WTC11 (cell line): ENCODE data around the gene ANKRD1. TPM values are rescaled to one million over a fixed set of nuclear protein-coding genes. Genes with fewer than 3 reads are reported as not detected.
A peak's percentile ranks its signal among the peaks of the same experiment; 100 is the strongest.

ENCODE experiments used
- ATAC-seq: fragments of 200-7000 bp; cut with Tn5 transposase; 2 replicates; pipeline ENCODE4 v1.10.0; 2021; ENCODE audit warnings: mild to moderate bottlenecking, moderate library complexity
- CTCF ChIA-PET: fragments of 300-600 bp; sonication (Branson Sonifier 250); formaldehyde crosslinking; loops from one replicate; lab custom pipeline; 2021; ENCODE audit warnings: antibody characterized with exemption; lab: Charles Lee
- POLR2A ChIA-PET: fragments of 350-600 bp; sonication (Branson Sonifier 250); formaldehyde crosslinking; loops from one replicate; lab custom pipeline; 2021; ENCODE audit warnings: antibody characterized with exemption; lab: Charles Lee
- DNase-seq: peaks from one replicate; pipeline ENCODE4 v3.0.0; 2021; ENCODE audit warnings: low spot score
- H3K27ac Mint-ChIP-seq: 2 replicates; pipeline ENCODE4 v1.8.0; 2021; ENCODE audit warnings: mixed read lengths
- H3K27me3 Mint-ChIP-seq: 2 replicates; pipeline ENCODE4 v1.8.0; 2021; ENCODE audit warnings: low read depth, mild to moderate bottlenecking, moderate library complexity, mixed read lengths
- H3K36me3 Mint-ChIP-seq: 2 replicates; pipeline ENCODE4 v1.8.0; 2021; ENCODE audit warnings: mixed read lengths
- H3K4me1 Mint-ChIP-seq: 2 replicates; pipeline ENCODE4 v1.8.0; 2022; ENCODE audit warnings: mixed read lengths
- H3K4me3 Mint-ChIP-seq: 2 replicates; pipeline ENCODE4 v1.8.0; 2021; ENCODE audit warnings: mild to moderate bottlenecking, moderate library complexity, mixed read lengths
- H3K9me3 Mint-ChIP-seq: 2 replicates; pipeline ENCODE4 v1.8.0; 2021; ENCODE audit warnings: mixed read lengths
- CREB1 ChIP-seq: sonication (generic); formaldehyde crosslinking; IDR thresholded peaks from 2 replicates; pipeline ENCODE4 v1.8.0; 2023; ENCODE audit warnings: mild to moderate bottlenecking, missing genetic modification reagents
- CREM ChIP-seq: sonication (generic); formaldehyde crosslinking; IDR thresholded peaks from 2 replicates; pipeline ENCODE4 v1.8.1; 2022; ENCODE audit warnings: mild to moderate bottlenecking, missing genetic modification reagents, moderate library complexity
- E2F1 ChIP-seq: sonication (generic); formaldehyde crosslinking; IDR thresholded peaks from 2 replicates; pipeline ENCODE4 v1.8.0; 2022; ENCODE audit warnings: mild to moderate bottlenecking, missing genetic modification reagents
- FOXK1 ChIP-seq: sonication (generic); formaldehyde crosslinking; IDR thresholded peaks from 2 replicates; pipeline ENCODE4 v1.8.0; 2022; ENCODE audit warnings: mild to moderate bottlenecking, moderate library complexity, missing genetic modification reagents
- GRHL2 ChIP-seq: fragments of 250-450 bp; sonication (Bioruptor Pico); IDR thresholded peaks from 2 replicates; pipeline ENCODE4 v1.8.0; 2022; ENCODE audit warnings: mild to moderate bottlenecking, moderate library complexity; ENCODE audit not compliant: insufficient replicate concordance, severe bottlenecking
- GTF2I ChIP-seq: fragments of 250-450 bp; sonication (Bioruptor Pico); conservative IDR thresholded peaks from 2 replicates; pipeline ENCODE4 v1.4.0; 2021; ENCODE audit warnings: mild to moderate bottlenecking
- JUN ChIP-seq: sonication (generic); formaldehyde crosslinking; IDR thresholded peaks from 2 replicates; pipeline ENCODE4 v1.8.0; 2023; ENCODE audit warnings: mild to moderate bottlenecking, missing genetic modification reagents
- NFATC4 ChIP-seq: fragments of 250-450 bp; sonication (Bioruptor Pico); IDR thresholded peaks from 2 replicates; pipeline ENCODE4 v1.9.0; 2021; ENCODE audit warnings: mild to moderate bottlenecking
- NFYB ChIP-seq: sonication (generic); formaldehyde crosslinking; conservative IDR thresholded peaks from 2 replicates; pipeline ENCODE4 v1.8.0; 2022; ENCODE audit warnings: low read depth, missing genetic modification reagents
- NR3C1 ChIP-seq: sonication (generic); formaldehyde crosslinking; conservative IDR thresholded peaks from 2 replicates; pipeline ENCODE4 v1.8.1; 2023; ENCODE audit warnings: low read depth, mild to moderate bottlenecking, missing genetic modification reagents
- PREB ChIP-seq: sonication (generic); formaldehyde crosslinking; IDR thresholded peaks from 2 replicates; pipeline ENCODE4 v1.8.1; 2022; ENCODE audit warnings: mild to moderate bottlenecking, missing genetic modification reagents, moderate library complexity, borderline replicate concordance
- PRRX2 ChIP-seq: fragments of 250-450 bp; sonication (Bioruptor Pico); IDR thresholded peaks from 2 replicates; pipeline ENCODE4 v1.8.0; 2021; ENCODE audit warnings: mild to moderate bottlenecking
- RELA ChIP-seq: sonication (generic); formaldehyde crosslinking; IDR thresholded peaks from 2 replicates; pipeline ENCODE4 v1.8.1; 2022; ENCODE audit warnings: missing genetic modification reagents, mild to moderate bottlenecking, borderline replicate concordance
- RORB ChIP-seq: fragments of 250-450 bp; sonication (Bioruptor Pico); IDR thresholded peaks from 2 replicates; pipeline ENCODE4 v1.9.0; 2021; ENCODE audit warnings: mild to moderate bottlenecking
- SP1 ChIP-seq: sonication (generic); formaldehyde crosslinking; conservative IDR thresholded peaks from 2 replicates; pipeline ENCODE4 v1.8.1; 2022; ENCODE audit warnings: missing genetic modification reagents
- ZBTB21 ChIP-seq: sonication (generic); formaldehyde crosslinking; IDR thresholded peaks from 2 replicates; pipeline ENCODE4 v1.8.1; 2023; ENCODE audit warnings: mild to moderate bottlenecking, missing genetic modification reagents, borderline replicate concordance
- ZNF121 ChIP-seq: sonication (generic); formaldehyde crosslinking; IDR thresholded peaks from 2 replicates; pipeline ENCODE4 v1.8.0; 2023; ENCODE audit warnings: missing genetic modification reagents
- ZNF138 ChIP-seq: sonication (generic); formaldehyde crosslinking; conservative IDR thresholded peaks from 2 replicates; pipeline ENCODE4 v1.8.1; 2022; ENCODE audit warnings: mild to moderate bottlenecking, moderate library complexity, missing genetic modification reagents
- ZNF232 ChIP-seq: sonication (generic); formaldehyde crosslinking; IDR thresholded peaks from 2 replicates; pipeline ENCODE4 v1.8.0; 2022; ENCODE audit warnings: mild to moderate bottlenecking, missing genetic modification reagents
- ZNF396 ChIP-seq: fragments of 250-450 bp; sonication (Bioruptor Pico); IDR thresholded peaks from 2 replicates; pipeline ENCODE4 v1.8.0; 2021; ENCODE audit warnings: mild to moderate bottlenecking, moderate library complexity, borderline replicate concordance
- ZNF425 ChIP-seq: fragments of 250-450 bp; sonication (Bioruptor Pico); conservative IDR thresholded peaks from 2 replicates; pipeline ENCODE4 v1.9.0; 2021; ENCODE audit warnings: mild to moderate bottlenecking
- ZNF671 ChIP-seq: fragments of 250-450 bp; sonication (Bioruptor Pico); IDR thresholded peaks from 2 replicates; pipeline ENCODE4 v1.8.0; 2021; ENCODE audit warnings: mild to moderate bottlenecking
- total RNA-seq: library from RNA; stranded (reverse); gene quantifications from 3 replicates; pipeline ENCODE4 v1.2.3, GENCODE V29; 2021
- TF ChIP-seq, protein P1 (sequence below): sonication (generic); formaldehyde crosslinking; conservative IDR thresholded peaks from 2 replicates; pipeline ENCODE4 v1.8.1; 2023; ENCODE audit warnings: mild to moderate bottlenecking, low read depth, missing genetic modification reagents, moderate library complexity
- TF ChIP-seq, protein P2 (sequence below): fragments of 250-450 bp; sonication (Bioruptor Pico); IDR thresholded peaks from 2 replicates; pipeline ENCODE4 v2.1.2; 2022; ENCODE audit warnings: mild to moderate bottlenecking, moderate library complexity
- TF ChIP-seq, protein P3 (sequence below): sonication (generic); formaldehyde crosslinking; IDR thresholded peaks from 2 replicates; pipeline ENCODE4 v1.8.1; 2022; ENCODE audit warnings: missing genetic modification reagents, borderline replicate concordance

The ANKRD1 gene
- total RNA-seq, 1 experiment from 2014 or later = not detected

- Mint-ChIP-seq H3K4me3 (no peak overlapping the region), H3K36me3 (no peaks in the 10 kb centered on the region), H3K27me3 (peaks cover 100% of the 10 kb centered on the region), H3K9me3 (no peaks in the 10 kb centered on the region), H3K4me1 (peaks cover 36% of the 10 kb centered on the region), H3K27ac (no peak overlapping the region)
- DNase-seq (no peak), ATAC-seq (no peak)
- POLR2A ChIA-PET = no interaction called here
- CTCF ChIA-PET = interaction anchor here (1.9 kb wide), 1 partner anchor 15 kb away, joined by 12 read pairs; no protein-coding TSS in a partner anchor
- no peak for TF ChIP-seq RORB
- no peak for TF ChIP-seq PREB (CRISPR knock-in tag)
- no peak for TF ChIP-seq NFYB (CRISPR knock-in tag)
- no peak for TF ChIP-seq NFATC4 (CRISPR knock-in tag)
- TF ChIP-seq ZNF232 = no peak
- no peak for TF ChIP-seq ZNF396 (CRISPR knock-in tag)
- no peak for TF ChIP-seq RELA (CRISPR knock-in tag)
- TF ChIP-seq, protein P1, sequence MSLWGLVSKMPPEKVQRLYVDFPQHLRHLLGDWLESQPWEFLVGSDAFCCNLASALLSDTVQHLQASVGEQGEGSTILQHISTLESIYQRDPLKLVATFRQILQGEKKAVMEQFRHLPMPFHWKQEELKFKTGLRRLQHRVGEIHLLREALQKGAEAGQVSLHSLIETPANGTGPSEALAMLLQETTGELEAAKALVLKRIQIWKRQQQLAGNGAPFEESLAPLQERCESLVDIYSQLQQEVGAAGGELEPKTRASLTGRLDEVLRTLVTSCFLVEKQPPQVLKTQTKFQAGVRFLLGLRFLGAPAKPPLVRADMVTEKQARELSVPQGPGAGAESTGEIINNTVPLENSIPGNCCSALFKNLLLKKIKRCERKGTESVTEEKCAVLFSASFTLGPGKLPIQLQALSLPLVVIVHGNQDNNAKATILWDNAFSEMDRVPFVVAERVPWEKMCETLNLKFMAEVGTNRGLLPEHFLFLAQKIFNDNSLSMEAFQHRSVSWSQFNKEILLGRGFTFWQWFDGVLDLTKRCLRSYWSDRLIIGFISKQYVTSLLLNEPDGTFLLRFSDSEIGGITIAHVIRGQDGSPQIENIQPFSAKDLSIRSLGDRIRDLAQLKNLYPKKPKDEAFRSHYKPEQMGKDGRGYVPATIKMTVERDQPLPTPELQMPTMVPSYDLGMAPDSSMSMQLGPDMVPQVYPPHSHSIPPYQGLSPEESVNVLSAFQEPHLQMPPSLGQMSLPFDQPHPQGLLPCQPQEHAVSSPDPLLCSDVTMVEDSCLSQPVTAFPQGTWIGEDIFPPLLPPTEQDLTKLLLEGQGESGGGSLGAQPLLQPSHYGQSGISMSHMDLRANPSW (CRISPR knock-in tag) = no peak
- no peak for TF ChIP-seq ZBTB21 (CRISPR knock-in tag)
- TF ChIP-seq, protein P2, sequence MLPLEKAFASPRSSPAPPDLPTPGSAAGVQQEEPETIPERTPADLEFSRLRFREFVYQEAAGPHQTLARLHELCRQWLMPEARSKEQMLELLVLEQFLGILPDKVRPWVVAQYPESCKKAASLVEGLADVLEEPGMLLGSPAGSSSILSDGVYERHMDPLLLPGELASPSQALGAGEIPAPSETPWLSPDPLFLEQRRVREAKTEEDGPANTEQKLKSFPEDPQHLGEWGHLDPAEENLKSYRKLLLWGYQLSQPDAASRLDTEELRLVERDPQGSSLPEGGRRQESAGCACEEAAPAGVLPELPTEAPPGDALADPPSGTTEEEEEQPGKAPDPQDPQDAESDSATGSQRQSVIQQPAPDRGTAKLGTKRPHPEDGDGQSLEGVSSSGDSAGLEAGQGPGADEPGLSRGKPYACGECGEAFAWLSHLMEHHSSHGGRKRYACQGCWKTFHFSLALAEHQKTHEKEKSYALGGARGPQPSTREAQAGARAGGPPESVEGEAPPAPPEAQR = no peak
- TF ChIP-seq JUN = no peak
- no peak for TF ChIP-seq ZNF138 (CRISPR knock-in tag)
- no peak for TF ChIP-seq ZNF425
These were observed 6.4 kb upstream of the ANKRD1 start for GRCh38 chr10:90927293-90927692.

GRCh38 chr10:90925079-90926029 lies 4.5 kb upstream of the ANKRD1 start:
- Mint-ChIP-seq H3K9me3 (no peaks in the 10 kb centered on the region), H3K36me3 (no peaks in the 10 kb centered on the region), H3K4me1 (peaks cover 27% of the 10 kb centered on the region), H3K27me3 (peaks cover 100% of the 10 kb centered on the region), H3K27ac (no peak overlapping the region), H3K4me3 (no peak overlapping the region)
- POLR2A ChIA-PET = no interaction called here
- peak; percentile 70 for ATAC-seq
- peak; percentile 44 for DNase-seq
- CTCF ChIA-PET = interaction anchor here (1.9 kb wide), 1 partner anchor 13 kb away, joined by 12 read pairs; no protein-coding TSS in a partner anchor
- TF ChIP-seq ZNF121 (no peak), CREB1 (CRISPR knock-in tag) (peak; percentile 54; the same call in 1 of the 2 replicates), NR3C1 (no peak), ZNF671 (no peak), ZNF138 (CRISPR knock-in tag) (0 out of 2 replicates have a peak, but pooled peaks have one; percentile 61), SP1 (CRISPR knock-in tag) (no peak; the same call in 1 of the 2 replicates), E2F1 (CRISPR knock-in tag) (0 out of 2 replicates have a peak, but pooled peaks have one; percentile 34), FOXK1 (peak; percentile 69; the same call in 1 of the 2 replicates), GTF2I (CRISPR knock-in tag) (no peak), PRRX2 (no peak), CREM (CRISPR knock-in tag) (no peak; the same call in 1 of the 2 replicates), GRHL2 (CRISPR knock-in tag) (no peak)
- TF ChIP-seq, protein P3, sequence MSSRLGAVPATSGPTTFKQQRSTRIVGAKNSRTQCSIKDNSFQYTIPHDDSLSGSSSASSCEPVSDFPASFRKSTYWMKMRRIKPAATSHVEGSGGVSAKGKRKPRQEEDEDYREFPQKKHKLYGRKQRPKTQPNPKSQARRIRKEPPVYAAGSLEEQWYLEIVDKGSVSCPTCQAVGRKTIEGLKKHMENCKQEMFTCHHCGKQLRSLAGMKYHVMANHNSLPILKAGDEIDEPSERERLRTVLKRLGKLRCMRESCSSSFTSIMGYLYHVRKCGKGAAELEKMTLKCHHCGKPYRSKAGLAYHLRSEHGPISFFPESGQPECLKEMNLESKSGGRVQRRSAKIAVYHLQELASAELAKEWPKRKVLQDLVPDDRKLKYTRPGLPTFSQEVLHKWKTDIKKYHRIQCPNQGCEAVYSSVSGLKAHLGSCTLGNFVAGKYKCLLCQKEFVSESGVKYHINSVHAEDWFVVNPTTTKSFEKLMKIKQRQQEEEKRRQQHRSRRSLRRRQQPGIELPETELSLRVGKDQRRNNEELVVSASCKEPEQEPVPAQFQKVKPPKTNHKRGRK = no peak
